ENCODE measurements around the gene SERPIND1.
"Not testable (repeated sequence)": the region's sequence is repeated elsewhere in the genome, so short reads cannot be mapped to it uniquely, and the experiment has no call there.

The SERPIND1 gene

DNA sequence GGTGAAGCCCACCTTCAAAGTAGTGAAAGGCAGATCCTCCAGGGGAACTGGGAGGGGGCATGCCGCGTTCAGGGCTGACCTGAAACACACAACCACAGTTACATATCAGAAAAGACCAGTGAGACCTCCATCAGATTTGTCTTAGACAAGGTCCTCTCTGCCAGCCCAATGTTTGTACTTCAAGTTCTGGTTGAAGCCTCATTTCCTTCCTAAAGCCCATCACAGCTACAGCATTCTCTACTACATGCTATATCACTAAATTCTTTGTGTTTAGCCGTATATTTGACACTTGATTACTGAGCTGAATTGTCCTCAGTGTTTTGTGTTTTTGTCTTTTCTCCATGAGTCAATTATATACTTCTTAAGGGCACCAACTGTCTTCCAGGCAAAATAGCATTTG lies 44.6 kb downstream of the SERPIND1 start:
- DNase-seq = no peak

DNA sequence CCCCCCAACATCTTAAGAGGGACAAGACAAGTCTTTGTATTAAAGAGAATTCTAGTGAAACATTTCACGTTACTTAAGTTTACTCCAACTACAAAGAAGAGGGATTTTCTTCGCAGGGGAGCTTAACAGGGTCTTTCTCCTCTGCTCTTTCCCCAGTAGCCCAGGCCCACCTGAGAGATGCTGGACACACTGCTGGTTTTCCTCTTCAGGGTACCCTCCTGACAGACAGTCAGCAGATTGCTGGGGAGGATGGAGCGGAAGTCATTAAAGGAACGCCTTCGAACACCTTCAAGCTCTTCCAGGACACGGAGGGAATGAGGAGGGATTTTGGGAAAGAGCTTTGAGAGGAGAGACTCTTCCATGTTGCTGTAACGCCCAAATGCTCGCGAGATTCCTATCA lies 45.6 kb downstream of the SERPIND1 start:
- DNase-seq = no peak

DNA sequence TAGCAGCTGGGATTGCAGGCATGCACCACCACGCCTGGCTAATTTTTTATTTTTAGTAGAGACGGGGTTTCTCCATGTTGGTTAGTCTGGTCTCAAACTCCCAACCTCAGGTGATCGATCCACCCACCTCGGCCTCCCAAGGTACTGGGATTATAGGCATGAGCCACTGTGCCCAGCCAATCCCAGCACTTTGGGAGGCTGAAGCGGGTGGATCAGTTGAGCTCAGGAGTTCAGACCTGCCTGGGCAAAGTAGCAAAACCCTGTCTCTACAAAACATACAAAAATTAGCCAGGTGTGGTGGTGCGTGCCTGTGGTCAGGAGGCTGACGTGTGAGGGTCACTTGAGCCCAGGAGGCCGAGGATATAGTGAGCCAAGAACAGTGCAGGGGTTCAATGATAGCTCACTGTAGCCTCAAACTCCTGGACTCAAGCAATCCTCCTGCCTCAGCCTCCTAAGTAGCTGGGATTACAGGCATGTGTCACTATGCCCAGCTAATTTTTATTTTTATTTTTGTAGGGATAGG lies 47.9 kb downstream of the SERPIND1 start:
- not testable (repeated sequence) for DNase-seq

DNA sequence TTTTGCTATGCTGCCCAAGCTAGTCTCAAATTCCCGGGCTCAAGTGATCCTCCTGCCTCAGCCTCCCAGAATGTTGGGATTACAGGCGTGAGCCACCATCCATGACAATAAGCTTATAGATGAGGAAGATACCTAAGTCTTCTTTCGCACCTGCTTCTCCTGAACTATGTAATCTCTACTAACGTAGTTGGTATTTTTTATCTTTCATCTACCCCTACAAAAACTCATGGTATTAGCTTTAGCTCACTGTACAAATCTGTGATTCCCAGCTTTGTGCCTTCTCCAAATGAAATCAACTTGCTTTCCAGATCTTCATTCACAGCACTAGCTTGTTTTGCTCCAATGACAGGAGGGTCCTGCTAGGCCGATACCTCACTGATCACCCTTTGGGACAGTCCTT lies 48.3 kb downstream of the SERPIND1 start:
- no peak for DNase-seq

DNA sequence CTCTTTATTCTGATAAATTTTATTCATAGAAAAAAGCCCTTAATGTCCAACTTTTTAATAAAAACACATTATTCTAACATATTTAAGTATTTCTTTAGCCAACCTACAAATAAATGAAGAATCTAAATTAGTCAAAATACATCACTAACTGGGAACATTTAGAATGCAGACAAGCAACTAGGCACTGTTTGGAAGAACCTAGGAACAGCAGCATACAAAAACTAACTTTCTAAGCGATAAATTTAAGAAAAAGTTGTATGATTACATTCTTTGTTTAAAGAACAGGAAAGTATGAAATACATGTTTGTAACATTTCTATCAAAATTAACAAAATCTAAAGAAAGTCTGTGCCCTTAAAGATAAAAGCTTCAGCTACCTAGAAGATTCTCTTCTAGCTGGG lies 49.4 kb downstream of the SERPIND1 start:
- DNase-seq = no peak

DNA sequence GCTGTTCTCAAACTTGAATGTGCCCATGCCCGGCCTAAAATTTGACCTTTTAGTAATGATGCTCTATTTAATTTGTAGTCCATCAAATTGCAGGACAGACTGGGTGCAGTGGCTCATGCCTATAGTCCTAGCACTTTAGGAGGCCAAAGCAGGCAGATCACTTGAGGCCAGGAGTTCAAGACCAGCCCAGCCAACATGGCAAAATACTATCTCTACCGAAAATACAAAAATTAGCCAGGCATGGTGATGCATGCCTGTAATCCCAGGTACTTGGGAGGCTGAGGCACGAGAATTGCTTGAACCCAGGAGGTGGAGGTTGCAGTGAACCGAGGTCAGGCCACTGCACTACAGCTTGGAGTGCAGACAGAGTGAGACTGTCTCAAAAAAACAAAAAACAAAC lies 51.3 kb downstream of the SERPIND1 start:
- not testable (repeated sequence) for DNase-seq

DNA sequence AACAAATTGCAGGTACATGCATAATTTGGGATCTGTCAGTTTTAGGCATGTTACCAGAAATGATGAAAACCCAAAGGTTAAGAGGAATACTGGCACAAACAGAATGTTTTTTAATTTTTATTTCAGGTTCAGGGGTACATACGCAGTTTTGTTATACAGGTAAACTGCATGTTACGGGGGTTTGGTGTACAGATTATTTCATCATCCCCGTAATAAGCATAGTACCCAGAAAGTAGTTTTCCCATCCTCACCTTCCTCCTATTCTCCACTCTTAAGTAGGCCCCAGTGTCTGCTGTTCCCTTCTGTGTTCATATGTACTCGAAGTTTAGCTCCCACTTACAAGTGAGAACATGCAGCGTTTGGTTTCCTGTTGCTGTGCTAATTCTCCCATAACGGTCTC lies 51.7 kb downstream of the SERPIND1 start:
- DNase-seq = no peak

DNA sequence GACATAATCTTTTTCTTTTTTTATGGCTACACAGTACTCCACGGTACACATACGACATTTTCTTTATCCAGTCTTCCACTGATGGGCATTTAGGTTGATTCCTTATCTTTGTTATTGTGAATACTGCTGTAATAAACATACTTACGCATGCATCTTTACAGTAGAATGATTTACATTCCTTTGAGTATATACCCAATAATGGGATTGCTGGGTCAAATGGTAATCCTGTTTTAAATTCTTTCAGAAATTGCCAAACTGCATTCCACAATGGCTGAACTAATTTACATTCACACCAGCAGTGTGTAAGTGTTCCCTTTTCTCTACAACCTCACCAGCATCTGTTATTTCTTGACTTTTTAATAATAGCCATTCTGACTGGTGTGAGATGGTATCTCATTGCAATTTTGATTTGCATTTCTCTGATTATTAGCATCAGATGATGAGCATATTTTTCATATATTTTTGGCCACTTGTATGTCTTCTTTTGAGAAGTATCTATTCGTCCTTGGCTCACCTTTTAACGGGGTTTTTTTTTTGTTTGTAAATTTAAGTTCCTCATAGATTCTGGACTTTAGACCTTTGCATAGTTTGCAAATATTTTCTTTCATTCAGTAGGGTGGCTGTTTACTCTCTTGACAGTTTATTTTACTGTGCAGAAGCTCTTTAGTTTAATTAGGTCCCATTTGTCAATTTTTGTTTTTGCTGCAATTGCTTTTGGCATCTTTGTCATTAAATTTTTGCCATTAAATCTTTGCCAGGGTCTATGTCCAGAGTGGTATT lies 52.6 kb downstream of the SERPIND1 start:
- not testable (repeated sequence) for DNase-seq

DNA sequence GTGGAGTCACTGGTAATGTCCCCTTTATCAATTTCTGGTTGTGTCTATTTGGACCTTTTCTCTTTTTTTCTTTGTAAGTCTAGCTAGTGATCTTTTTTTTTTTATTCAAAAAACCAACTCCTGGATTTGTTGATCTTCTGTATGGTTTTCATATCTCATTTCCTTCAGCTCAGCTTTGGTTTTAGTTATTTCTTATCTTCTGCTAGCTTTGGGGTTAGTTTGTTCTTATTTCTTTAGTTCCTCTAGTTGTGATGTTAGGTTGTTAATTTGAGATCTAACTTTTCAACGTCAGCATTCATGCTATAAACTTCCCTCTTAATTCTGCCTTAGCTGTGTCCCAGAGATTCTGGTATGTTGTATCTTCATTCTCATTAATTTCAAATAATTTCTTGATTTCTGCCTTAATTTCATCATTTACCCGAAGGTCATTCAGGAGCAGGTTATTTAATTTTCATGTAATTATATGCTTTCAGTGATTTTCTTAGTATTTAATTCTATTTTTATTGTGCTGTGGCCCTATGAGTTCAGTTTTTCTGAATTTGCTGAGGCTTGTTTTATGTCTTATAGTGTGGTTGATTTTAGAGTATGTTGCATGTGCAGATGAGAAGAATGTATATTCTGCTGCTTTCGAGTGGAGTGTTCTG lies 55.7 kb downstream of the SERPIND1 start:
- no peak for DNase-seq

DNA sequence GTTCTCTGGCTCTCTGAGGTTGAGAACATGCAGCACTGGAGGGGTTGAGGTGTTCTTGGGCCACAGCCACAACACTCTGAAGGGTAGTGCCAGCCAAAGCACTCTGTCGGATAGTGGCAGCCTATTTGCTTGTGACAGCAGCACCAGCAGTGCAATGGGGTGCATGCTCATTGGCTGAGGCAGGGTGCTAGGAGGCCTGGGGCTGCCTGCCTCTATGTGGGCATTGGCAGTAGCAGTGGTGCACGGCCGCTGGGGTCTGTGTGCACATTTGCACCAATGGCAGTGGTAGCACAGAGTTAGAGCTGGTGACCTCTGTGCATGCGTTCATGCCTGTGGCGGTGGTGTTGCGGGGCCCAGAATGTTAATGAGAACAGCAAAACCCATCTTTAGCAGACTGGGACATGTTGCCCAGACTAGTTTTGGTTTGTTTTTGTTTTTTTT lies 59.3 kb downstream of the SERPIND1 start:
- DNase-seq = no peak

DNA sequence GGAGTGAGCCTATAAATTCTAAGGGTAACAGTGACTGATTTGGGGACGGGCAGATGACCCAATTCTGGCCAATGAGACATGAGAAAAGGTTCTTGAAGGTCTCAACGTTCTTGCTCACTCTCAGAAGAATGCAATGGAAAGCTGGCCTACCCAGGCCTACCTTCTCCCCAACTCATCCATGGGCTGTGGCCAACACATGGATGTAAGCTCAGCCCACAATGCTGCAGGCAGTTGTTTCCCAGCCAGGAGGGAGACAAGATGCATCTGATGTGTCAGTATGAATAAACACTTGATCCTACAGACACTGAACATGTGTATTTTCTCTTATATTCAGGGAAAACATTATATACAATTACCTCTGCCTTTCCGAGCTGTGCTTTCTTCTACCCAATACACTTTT lies 60.3 kb downstream of the SERPIND1 start:
- no peak for DNase-seq

DNA sequence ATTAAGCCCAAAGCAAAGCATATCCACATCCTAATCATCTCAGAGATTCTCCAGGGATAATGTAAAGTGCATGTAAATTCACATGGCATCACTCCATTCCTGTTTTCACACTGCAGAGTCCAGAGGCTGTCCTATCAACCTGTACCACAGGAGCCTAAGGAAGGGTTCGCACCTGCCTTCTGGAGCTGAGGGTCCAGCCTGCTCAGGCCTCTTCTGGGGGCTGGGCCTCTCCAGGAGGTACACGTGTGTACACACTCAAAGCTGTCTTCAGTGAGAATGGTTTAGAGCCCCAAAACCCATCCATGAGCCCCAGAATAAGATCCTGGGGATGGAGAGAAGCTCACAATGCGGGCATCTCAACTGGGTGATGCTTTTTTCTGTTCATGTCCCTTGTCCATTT lies 60.8 kb downstream of the SERPIND1 start:
- DNase-seq = no peak

Data from SW 1271 (cell line).